Stimulated activated CD8-positive, alpha-beta memory T cell treated with anti-CD3 and anti-CD28 coated beads, Interleukin-2, amount 100 ng/mL, for 48 hours (primary cell): ENCODE results near the gene AKAP6.

Experiments used
- DNase-seq, 2 donors: peaks; one replicate each; pipeline ENCODE4 v3.0.0-alpha.2; 2020; ENCODE audit warnings: low read depth in 2 of 2

Gene AKAP6

DNA sequence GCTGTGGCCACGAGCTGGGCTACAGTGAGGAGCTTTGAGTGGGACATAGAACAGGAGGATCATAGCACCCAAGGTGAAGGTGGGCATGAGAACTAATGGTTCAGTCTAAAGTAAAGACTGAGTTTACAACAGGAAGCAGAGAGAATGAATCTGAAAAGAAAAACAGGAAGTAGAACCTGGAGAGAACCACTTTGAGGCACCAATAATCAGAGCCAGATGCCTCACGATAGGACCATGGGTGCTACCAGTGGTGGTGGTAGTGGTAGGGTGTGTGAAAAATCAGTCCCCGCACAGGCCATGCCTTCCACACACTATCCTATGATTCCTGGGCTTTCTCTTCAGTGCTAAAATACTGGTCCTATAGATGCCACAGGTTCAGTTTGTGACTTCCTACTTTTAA is 293.6 kb downstream of the AKAP6 start:
- no peak for DNase-seq

DNA sequence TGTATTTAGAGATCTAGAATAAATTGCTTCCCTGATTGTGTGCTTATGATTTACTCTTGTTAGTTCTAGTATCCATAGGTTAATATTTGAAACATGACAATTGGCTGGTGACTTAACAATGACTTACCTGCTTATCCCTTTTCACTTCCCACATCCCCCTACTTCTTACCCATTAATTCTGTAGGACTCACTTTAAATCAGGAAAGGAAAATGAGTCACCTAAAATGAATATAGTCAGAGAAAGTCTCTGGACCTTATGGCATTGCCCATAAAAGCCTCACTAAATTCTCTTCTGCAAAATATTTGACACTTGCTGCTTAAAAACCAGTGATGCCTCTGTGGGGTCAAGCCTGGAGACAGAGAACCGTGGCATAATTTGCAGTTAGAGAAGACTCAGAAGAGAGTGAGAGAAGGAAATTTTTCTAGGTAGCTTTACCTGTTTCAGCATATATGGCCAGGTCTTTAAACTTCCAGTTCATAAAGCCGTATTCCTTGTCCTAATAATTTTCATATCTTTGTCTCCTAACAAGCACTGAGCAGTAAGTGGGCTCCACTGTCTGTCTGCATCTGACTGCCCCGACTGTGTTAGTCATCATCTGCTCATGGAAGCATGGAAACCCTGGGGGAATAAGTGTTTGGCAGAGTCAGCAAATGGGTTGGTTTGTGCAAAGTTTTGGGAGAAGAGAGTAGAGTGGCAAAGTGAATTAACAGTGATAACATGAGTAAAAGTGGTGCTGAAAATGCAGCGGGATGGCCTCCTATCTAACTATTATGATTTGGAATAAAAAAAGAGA is 294.4 kb downstream of the AKAP6 start:
- no peak for DNase-seq

DNA sequence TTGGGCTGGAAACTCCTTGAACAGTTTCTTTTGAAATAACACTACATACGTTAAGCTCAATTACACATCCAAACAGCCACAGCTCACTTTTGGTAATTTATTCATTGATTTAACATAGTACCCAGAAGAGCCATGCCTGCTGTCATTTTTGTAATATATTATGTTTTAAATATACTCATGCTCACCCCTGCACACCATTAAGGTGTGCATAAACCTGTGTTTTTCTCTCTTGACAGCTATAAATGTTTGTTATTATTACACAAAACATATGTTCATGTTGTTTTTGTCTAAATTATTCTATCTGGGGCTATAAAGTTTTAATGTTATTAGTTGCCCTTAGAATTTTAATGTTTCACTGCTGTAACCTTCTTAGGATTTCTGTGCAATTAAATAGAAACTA is 296.1 kb downstream of the AKAP6 start:
- no peak for DNase-seq

DNA sequence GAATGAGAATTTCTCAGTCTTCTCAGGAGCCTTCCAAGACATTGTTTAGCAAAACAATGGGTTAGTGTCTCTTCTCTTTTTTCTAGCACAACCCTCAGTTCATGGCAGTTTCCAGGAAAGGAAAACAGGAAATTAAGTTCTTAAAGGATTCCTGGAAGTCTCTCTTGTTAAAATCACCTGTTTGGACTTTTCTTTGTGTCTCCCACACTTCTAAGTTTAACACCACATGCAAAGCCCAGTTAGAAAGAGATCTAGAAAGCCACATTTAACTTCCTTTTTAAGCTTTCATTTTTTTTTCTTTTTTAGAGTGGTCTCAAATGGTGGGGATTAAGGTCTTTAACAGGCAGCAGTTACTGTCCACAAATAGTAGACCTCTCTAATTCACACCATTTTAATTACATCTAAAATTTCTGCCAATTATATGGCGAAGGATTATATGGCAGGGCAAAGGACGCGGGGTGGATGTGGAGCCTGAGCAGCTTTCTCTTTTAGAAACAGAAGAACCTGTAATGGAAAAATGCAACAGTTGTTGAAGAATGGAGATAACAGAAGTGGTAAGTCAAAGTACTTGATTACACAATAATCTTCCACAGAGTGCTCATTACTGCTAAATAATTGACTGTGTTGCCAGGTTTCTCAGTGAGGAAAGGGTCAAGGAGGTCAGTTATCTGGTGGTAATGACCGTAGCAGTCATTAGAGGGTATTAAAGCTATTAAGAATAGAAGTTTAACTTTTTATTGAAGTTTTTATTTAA is 298.6 kb downstream of the AKAP6 start:
- DNase-seq = no peak

DNA sequence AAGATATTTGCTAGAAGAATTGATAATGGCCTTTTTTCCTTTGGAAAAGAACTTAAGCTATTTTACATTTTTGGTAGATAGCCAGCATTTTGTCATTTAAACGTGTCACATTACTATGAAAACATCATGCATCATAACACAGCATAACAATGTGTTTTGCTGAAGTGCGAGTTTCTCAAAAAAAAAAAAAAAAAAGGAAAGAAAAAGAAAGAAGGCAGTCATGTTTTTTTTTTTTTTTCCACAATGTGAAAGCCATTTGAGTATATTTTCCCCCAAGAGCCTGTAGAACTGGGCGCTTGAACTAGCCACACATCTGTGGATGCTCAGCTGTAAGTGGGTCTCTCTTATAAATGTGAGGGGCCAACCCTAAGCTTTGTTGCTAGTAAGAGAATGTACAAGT is 300.1 kb downstream of the AKAP6 start:
- DNase-seq = no peak

DNA sequence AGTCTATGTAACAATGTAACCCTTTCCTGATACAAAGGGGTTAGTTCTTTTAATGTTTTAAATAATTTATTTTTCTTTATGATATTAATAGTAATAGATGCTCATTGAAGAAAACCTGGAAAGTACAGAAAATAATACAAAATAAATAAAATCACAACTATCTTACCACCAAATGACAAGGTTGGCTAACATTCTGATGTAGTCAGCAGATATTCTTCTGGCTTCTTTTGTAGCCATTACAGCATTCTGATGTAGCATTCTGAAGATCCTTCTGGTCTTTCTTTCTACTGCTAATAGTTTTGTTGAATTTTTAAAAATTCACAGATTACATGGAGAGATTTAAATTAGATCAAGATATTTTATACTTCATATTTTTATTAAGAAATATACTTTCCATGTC is 301.6 kb downstream of the AKAP6 start:
- DNase-seq = no peak

DNA sequence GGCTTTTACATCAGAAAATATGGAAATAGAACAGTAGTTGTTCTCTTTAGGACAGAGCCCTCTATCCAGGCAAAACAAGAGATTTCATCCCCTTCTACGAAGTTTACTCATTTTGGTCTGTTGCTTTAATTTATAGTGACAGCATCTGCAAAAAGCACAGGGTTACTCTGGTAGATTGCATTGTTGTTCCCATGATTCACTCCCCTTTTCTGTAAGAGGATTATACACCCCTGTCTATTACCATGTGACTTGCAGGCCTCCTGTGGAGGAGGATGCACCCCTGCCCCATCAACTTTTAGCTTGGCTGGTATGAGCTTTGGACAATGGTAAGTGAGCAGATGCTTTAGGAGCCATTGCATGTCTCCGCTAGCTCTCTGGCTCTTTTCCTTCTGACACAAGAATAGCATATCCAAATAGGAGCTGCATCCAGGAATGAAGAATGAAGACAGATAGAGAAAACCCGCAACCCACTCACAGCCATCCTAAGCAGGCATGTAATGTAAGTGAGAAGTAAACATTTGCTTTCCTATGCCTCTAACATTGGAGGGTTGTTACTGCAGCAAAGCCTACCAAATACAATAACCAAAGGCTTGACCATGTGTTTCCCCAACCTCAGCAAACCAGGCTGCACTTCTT is 304.2 kb downstream of the AKAP6 start:
- no peak for DNase-seq

DNA sequence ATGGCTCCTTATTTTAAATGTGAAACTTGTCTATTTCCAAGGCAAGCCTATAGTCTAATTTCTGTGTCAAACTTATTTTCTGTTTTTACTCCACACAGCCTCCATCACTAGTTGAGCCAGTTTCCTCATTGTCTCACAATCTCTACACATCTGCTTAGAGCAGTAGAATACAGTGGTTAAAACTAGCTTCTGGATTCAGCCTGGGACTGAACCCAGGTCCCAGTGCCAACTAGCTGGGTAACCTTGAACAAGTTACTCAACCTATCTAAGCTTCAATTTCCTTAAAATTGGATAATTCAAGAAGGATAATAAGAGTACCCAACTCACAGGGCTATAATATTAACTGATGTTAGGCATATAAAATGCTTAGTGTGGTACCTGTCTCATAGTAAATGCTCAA is 304.8 kb downstream of the AKAP6 start:
- no peak for DNase-seq

DNA sequence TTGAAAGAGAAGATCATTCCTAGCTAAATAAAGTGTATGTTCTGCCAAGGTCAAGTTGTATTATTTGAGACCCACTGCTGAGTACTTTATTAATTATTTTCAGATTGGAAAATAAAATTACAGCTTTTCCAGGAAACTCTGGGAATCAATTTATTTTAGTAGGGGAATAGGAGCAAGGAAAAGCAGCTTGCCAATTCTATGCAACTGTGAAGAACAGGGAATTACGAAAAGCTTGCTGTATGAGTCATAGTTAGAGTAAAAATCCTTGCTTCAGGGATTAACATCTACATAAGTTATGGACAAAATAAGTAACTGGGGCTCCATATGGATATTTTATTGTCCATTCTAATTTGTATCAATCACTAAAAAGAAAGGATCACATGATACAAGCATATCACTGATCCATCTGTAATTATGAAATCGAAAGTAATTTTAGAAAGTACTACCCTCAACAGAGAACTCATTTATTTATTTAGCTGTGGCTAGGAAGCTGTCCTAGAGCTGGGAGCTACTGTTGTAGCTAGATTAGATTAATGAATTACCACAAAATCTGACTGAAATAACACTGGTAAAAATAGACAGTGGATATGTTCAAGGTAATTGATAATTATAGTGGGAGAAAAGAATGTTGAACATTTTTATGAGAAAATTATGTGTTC is 306.1 kb downstream of the AKAP6 start:
- DNase-seq = no peak

DNA sequence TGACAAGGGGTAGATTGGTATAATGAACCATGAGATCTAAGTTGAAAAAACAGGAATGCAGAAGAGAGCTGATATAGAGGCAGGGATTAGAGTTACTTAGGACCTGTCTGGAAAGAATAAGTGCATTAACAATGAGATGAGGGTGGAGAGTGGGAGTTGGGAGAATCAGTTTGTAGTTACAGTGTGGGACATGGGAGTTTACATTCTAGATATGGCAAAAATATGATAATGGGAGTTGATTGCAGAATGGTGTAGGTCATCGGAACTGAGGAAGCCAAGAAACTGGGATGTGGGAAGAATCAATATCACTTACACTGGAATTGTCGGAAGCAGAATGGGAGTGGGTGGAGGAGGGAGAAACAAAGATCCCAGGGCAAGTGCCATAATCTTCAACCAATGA is 308.5 kb downstream of the AKAP6 start:
- DNase-seq = no peak

DNA sequence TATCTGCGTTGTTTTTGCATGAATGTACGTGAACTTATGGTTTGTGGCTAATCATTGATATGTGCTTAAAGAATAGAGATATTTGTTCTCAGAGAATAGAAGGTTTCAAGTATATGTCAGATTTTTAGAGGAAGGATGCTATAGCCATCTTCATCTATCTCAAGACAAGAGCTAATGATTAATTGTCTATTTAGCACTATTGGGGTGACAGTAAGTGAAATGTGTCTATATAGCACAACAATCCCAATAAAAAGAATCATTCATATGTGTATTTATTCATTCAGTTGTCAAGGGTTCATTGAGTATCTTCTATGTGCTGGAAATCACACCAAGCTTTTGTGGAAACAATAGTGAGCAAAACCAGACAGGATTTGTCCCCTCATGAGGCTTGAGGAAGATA is 310.1 kb downstream of the AKAP6 start:
- no peak for DNase-seq

DNA sequence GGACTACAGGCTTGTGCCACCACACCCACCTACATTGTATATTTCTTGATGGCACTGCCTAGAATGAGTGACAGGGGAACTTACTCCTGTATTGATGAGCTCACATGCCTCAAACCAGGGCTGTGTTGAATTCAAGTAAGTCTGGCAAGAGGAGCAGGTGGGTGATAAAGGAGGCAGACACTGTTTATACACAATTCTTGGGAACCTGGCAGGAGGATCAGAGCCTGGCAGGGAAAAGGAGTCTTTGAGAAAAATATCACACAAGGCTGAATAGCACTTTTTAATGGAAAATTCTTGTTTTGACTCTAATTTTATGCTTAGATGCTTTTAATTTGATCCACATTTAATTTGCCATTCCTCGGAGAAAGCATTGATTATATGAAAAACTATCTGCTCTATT is 316.5 kb downstream of the AKAP6 start:
- DNase-seq = no peak

DNA sequence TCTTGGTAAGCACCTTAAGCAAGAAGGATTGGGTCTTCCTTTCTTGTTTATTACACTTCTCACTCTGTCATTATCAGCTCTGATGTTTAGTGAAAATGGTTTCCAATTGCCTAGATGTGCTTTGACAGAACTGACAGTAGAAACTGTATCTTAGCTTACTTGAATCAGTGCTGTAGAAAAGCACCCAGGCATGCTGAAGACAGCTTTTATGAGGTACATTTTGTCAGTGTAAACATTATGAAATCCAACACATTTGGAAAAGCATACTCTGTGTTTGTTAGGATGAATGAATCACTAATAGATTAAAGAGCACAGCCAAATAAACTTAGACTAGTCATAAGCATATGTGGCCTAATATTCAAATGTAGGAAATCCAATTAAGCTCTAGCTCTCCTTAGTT is 319.3 kb downstream of the AKAP6 start:
- no peak for DNase-seq

DNA sequence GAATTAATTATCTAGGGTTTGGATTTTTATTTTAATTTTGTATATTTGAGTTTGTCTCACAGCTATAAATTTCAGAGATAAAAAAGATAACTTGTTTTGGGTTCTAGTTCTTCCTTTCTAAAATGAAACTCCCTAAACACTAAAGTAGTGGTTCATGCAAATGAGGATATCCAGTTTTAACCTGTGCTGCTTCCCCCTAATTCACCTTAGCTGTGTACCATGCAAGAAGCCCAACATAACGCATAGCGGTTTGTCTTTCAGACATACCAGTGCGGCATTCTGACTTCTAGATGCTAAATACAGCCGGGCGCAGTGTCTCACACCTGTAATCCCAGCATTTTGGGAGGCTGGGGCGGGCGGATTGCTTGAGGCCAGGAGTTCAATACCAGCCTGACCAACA is 320.9 kb downstream of the AKAP6 start:
- no peak for DNase-seq

DNA sequence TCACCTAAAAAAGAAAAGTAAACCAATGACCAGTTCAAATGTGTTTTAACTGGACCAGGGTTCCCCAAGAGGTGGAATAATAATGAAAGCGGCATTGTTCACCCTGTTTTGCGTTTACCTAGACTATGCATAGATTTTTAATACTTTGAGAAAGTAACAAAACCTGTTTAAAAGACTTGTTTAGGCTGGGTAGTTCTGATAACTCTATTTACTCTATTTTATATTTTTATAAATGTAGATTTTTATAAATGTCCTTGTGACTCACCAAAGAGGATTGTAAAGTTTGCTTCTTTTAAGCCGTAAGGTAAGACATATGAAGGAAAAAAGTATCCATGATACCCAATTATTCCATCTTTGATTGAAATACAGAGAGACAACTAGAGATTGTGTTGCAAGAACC is 321.6 kb downstream of the AKAP6 start:
- no peak for DNase-seq

DNA sequence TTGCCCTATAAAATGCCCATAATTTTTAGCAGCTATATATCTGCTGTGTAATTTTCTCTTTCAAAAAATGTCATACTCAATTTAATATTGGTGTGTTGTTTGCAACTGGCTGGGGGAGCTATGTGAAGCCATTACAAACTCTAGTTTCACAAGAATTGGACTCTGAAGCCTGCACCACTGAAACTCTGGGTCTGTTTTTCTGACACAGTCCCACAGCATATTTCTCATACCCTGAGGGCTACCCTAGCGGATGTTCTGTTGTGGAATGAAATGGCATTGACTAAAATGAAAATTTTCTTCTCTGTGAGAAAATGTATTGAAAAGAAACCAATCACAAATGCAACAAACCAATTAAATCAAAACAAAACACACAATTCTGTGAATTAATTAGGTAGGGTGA is 325.0 kb downstream of the AKAP6 start:
- DNase-seq = no peak

DNA sequence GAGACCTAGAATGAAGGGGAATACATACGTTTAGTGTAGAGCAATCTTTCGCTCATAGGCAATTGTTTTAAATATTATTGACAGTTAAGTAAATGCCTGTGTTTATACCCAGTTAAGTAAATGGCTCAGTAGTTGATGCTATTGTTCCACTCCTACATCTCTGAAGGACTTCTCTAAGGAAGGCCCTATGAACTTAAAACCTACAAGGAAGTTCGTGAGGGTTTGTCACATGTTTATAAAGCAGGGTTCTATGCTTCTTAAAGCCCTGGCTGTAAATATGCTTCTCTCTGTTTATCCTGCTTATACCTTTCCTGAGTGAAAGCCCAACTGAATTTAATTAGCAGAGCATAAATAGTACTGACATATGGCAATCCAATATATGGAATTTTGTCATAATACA is 327.5 kb downstream of the AKAP6 start:
- no peak for DNase-seq

DNA sequence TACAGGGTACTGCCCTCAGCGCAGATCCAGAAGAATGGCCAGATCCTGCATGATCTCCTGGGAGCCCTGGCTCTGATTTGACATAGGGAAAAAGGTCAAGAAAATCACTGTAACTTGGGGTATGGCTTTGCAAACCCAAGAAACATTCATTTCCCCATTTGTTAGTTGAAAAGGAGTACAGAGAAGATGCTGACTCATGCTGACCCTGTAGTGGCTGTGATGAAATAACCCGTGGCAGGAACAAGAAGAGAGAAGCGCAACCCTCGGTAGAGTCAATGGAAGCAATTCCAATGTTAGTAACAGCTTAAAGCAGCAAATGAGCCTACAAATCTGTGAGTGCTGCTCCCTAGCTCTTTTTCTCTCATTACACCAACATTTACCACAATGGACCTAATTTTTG is 328.0 kb downstream of the AKAP6 start:
- no peak for DNase-seq

DNA sequence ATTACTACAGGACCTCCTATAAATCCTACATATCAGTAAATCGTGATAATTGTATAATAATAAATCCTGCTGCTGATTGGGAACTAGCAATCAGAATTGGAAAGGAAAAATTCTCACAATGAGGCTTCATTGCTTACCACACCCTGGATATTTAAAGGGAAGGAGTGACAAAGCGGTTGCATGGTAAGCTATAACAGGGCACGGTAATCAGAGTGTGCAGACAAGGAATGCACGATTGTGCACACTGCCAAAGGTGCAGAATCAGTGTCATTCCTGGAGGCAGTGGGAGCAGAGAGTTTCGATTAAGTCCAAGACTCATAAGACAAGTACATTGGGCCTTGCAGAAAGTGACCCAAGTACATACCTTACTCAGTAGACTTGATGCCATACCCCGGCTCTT is 332.1 kb downstream of the AKAP6 start:
- DNase-seq = no peak

DNA sequence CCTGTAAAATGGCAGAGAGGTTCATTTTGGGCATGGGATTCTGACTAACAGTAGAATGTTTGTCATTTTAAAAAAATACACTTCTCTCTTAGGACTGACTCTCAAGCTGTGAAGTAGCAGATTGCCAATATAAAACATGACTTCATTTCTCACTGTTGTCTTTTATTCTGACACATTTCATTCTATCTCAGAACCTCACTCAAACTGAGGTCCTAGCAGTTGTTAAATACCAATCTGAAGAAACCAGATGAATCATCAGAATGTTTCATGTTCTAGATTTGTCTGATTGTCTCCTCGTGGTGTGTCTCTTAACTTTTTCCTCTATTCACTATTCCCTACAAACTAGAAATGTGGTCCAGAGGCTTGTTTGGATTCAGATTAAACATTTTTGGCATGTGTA is 333.1 kb downstream of the AKAP6 start:
- DNase-seq = no peak

DNA sequence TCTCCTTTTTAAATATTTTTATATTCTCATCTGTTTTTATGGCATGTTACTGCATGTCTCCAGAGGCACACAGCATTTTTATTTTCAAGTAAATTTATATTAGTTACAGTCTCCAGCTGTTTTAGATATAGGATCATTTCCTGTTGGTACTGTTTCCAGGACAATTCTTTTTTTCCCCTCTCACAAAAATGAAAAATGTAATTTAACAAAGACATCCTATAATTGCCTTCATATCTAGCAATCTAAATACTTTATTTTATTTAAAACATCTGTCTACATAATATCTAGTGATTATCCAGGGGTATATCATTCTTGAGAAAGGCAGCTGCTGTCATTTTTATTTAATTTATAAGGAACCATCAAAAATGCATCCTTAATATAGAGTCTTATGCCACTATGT is 337.2 kb downstream of the AKAP6 start:
- DNase-seq = no peak

DNA sequence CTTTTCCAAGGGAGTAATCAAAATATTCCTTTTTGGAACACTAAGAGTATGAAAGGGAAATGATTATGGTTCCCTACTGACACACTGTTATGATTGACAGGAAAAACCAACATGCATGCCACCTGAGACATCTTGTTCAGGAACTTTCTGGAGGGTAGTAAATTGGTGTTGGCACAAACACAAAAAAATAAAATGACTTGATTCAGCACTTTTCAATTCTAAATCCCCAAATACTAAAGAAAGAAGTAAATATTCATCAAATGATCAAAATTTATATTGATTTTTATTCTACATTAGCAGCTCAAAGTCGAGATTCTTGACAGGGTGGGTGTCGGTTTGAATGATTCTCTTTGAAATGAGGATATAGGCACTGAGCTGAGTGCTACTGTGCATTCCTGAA is 338.2 kb downstream of the AKAP6 start:
- DNase-seq = no peak

DNA sequence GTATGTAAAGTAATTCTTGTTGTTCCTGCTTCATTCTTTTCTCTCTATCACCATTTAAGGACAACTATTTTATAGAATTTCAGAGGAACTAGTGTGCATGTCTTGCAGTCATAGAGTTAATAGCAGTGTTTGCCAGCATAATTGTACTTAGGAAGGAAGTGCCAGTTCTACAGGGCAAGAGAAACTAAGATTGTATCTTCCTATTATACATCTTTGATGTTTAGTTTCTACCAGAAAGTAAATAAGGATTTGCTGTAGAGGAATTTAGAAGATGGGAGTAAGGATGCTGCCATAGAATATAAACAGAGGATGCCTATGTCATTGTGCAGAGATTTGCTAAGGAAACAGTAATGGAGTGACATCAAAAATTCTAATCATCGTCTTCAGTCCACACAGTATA is 338.7 kb downstream of the AKAP6 start:
- DNase-seq = no peak
